NCI-H1417 (cell line): ENCODE measurements around the gene PTPN11.

Source experiments
- DNase-seq, 3 experiments: peaks; one replicate each; lab custom pipeline; 2025; lab: John Stamatoyannopoulos, UW

The PTPN11 gene

DNA sequence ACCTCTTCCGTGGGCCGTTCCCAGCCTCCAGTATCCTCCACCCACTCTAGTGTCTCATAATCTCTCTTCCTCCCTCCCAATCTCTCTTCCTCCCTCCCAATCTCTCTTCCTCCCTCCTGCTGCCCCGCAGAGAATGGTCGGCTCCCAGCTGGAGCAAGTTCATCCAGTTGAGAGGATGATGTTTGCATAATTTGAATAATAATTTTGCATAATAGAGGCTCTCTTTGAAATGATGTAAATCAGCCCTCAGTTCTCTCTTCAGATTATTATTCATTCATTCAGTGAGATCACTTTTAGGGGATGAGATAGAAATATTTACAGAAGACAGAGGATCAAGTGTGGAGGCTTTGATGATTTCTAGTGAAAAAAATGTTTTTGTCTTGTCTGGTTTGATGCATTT is 125.0 kb downstream of the PTPN11 start:
- DNase-seq, result no peak

DNA sequence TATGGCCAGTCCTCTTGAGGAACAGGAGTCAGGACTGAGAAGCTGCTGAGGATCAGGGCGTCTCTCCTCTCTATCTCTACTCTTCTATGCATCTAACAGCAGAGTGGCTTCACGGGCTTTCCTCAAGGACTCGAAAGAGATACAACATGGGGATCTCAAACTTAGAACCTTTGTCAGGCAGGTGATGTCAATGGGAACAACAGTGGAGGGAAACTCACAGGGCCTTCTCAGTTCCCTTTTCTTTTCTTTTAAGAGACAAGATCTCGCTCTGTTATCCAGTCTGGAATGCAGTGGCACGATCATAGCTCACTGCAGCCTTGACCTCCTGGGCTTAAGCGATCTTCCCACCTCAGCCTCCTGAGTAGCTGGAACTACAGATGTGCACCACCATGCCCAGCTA is 127.6 kb downstream of the PTPN11 start:
- no peak for DNase-seq

DNA sequence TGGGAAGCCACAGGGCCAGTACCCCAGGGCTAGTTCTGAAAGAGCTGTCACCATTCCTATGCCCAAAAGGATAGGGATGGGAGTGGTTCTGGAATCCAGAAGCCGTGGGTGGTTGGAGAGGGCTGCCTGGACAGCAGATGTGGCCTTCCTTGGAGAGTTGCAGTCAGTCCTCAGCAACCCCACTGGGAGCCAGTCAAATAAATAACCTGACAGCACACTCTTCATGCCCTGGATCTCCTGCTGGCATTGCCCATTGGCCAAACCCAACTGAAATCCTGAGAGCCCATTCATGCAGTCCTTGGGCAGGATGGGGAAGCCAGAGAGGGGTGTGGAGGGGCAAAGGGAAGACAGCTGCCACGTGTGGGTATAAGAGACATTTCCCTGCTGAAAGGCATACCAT is 128.2 kb downstream of the PTPN11 start:
- DNase-seq, result no peak

DNA sequence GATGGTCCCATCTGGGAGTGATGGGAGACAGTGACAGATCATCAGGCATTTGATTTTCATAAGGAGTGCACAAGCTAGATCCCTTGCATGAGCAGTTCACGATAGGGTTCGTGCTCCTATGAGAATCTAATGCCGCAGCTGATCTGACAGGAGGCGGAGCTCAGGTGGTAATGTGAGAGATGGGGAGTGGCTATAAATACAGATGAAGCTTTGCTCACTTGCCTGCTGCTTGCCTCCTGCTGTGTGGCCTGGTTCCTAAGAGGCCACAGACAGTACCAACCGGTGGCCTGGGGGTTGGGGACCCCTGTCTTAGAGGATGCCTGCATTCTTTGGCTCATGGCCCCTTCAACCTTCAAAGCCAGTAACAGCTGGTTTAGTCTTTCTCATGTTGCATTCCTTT is 130.3 kb downstream of the PTPN11 start:
- DNase-seq, result no peak

DNA sequence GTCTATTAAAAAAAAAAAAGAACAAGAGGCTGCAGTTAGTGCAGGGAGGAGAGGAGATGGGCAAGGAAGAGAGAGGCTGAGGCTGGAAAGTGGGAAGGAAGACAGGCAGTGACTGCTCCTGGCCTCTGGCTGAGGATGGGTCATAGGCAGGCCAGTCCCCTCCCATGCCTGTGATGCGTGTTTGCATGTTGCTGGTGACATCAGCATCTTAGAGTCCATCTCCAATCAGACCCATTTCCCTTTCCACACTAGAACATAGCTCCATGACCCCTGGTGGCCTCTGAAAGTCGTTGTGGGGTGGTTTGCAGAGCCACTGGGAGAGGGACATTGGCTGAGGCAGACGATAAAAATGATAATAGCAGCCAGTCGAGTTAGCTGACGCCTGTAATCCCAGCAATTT is 132.9 kb downstream of the PTPN11 start:
- no peak for DNase-seq

DNA sequence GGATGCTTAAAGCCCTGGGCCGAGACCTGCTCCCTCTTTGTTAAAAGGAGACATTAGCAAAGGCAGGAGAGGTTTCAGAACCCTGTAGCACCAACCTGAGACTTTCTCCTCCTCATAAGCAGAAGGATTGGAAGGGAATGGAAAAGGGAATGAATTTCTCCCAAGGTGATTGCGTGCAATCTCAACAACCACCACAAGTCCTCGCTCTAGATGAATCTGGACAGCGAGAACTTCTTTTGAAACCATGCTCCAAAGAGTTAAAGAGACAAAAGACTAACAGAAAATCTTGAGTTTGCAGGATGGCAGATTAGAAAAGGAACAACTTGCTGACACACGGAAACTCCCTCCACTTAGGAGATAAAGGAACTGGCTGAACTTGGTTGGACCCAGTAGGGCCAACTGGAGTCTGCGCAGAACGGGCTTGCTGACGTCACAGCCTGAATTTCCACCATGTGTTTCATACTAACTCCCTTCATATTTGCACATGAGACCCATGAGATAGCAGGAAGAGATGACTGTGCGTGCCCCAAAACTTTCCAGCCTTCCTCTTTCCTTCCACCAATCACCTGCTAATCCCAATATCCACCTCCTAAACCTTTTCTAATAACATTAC is 137.0 kb downstream of the PTPN11 start:
- DNase-seq, result no peak

DNA sequence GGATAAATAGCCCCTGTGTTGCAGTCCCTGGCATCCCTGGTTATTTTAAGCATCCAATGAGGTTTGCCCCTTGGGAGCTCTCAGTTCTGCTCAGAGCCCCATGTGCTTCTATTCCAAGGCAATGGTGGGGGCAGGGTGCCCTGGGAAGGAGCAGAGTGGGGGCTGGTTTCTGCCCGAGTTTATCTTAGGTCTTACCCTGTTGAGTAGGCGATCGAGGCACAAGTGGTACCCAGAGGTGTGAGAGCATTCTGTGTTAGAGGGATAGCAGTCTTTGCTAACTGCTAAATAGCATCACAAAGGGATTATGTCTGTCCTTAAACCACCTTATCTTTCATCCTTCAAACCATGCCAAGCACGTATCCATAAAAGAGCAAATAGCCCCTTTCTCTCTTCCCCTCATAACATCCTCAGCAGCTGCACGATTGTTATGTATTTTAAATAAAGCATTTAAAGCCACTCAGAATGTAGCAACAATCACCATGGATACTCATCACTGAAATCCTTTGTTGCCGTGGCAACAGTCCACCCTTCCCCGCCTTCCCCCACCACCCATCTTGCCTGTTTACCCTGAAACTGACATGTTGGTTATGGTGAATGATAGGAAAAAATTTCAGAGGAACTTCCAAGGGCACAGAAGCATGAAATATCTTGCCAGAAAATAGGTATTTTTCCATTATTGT is 139.3 kb downstream of the PTPN11 start:
- peak in 2 of 3 experiments; percentile 35 to 79 for DNase-seq
